SK-N-MC (cell line): ENCODE data around the gene ZFAND5.

Experiments used
- EZH2 ChIP-seq: fragments of 200-600 bp; sonication (generic); IDR thresholded peaks from one replicate; pipeline ENCODE4 v1.6.1; 2017; ENCODE audit warnings: antibody characterized with exemption
- POLR2AphosphoS5 ChIP-seq: IDR thresholded peaks from 2 replicates; pipeline ENCODE4 v1.6.1; 2012; ENCODE audit warnings: mild to moderate bottlenecking, low read depth, low read length, borderline replicate concordance

- TF ChIP-seq POLR2AphosphoS5 = no peak
- TF ChIP-seq EZH2 = no peak
Measured at GRCh38 chr9:72362118-72362531, 2.9 kb downstream of the ZFAND5 start.
